Stimulated activated CD8-positive, alpha-beta memory T cell treated with anti-CD3 and anti-CD28 coated beads, Interleukin-7, amount 100 ng/mL, for 4 hours (primary cell): ENCODE results near the gene HOXA11.

Experiments
- DNase-seq, 2 donors: peaks; one replicate each; pipeline ENCODE4 v3.0.0-alpha.2; 2020; ENCODE audit warnings: low read depth in 2 of 2

Gene HOXA11

DNA sequence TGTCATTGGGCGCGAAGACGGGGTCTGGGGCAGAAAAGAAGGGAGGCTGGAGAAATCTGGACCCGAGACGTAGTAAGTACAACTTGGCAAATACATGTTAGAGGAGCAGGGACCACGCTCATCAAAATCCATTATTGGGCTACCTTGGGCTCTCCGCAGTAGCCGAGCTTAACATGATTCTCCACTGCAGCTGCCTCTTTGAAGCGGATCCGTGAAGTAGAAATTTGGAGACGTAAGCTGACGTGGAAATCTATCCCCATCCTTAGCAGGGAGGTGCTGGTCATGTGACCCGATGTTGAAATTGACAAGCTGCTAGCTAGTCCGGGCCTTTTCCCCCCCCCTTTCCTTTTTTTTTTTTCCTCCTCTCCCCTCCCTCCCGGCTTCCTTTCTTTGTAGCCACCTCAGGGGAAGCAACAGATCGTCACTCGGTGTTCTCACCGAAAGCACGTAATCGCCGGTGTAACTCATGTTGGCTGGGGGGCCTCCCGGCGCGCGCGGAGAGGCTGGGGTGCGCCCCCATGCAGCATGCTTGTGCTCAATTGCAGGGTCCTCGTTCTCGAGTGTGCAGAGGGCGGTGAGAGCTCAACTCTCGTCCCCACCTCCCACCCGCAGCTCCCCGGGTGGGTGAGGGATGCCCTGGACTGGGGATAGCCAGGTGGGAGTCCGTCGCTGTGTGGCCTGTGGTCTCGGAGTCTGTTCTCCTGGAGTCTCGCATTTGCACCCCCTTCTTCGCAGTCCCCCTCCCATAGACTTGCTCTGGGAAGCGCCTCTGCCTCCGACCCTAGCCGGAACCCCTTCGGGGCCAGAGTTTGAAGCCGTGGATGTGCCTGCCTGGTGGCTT, at the start of gene HOXA11:
HOXA11 (minus strand) TSS at position 220 of the 841 bp plus-strand sequence; CDS start at position 132, 88 bp downstream.
- DNase-seq = no peak

DNA sequence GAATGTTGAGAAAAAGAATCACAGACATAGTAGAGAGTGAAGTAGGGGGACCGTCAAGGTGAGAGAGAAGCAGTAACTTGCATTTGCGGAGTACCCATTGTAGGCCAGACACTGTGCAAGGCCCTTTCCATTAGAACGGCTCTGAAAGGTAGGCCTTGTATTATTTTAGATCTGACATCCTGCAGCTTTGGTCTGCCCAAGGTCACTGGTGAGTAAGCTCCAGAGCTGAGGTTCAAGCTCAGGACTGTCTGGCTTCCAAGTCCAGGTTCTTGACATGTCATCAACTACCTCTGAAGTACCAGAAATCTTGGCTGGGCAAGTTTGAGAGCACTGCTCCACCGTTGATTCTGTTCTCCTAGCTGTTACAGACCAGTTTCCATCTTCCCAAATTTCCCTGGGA, 44.4 kb upstream of the HOXA11 start:
- DNase-seq = no peak

DNA sequence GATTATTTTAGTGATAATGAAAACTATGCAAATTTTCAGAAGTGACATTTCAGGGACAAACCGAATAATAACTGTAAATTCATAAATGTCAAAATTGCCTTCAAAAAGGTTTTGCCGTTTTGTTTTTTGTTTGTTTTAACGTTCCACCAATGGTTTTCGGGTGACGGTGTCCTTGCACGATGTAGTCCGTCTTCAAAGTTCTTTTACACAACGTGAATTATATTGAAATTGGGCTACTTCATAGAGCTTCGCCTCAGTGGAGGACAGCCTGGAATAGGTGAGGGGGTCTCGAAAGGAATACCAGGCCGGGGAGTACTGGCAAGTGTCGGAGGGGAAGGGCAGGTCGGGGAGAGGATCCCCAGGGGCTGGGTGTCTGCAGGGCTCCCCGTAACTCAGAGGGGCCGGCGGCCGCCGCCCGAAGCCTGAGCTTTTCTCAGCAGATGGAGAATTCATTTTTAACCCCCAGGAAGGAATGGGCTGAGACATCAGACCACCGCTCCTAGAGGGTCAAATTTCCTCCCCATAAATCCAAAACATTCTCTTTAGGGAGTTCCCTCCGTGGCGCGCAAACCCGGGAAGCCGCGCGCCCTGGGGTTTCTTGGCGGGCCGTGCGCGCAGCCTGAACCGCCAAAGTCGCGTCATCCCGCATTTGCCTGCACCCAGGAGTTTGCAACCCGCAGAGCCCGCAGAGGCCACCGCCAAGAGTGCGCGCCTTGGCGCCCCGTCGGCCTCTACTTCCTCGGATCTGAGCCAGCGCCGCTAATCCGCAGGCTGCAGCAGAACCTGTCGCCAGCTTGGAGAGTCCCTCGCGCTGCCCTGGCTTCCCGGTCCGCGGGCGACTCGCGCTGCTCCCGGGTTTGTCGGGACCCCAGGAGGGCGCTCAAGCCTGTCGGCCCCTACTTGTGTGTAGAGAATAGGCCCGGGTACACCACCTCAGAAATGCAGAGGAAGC, 40.2 kb upstream of the HOXA11 start:
- DNase-seq = no peak

DNA sequence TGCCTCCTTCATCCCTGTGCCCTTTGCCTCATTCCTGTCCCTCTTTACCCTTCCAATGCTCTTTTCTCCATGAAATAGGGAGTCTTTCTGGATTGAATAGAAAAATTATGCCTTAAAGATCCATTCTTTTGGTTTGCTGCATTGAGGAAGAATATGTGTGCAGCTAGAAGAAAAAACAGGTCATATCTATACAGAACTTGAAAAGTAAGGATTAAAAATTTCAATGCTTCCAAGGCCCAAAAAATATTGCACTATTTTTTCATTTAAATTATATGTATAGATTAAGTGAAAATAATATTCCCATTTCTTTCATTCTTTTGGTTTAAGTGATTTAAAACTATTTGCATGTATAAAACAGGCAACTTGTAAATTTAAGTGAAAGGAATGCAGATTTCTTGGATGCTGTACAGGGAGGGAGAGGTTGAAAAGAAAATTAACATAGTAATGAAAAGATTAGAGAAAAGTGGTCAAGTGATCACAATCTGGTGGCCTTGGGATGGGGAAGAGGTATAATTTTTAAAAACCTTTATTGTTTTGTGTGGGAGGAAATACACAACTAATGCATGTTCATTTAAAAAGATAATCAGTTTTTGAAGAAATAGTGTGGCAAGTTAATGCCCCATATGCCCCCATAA, 39.0 kb upstream of the HOXA11 start:
- no peak for DNase-seq

DNA sequence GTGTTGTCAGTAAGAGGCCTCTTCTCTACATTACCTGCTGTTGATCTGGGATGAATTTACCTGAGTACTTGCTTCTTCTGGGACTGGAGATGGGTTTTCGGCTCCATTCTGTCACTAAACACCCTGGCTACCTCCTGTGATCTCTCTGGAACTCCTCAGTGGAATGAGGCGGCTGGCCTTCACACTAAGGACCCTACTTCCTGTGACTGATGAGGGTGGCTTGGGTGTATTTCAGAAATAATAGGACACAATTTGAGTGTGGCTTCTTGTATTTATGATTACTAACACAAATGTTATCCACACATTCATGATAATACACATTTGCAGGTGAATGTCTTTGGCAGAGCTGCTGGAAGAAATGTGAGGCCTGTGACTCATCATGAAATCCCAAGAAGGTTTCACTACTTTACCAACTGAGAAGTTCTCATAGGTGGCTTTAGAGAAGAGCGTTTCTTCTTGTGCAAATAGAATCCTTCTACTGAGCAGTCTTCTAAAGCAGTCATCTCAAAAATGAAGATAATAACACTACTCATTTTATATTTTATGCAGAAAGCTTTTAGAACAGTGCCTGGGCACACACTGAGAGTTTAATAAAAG, 36.3 kb upstream of the HOXA11 start:
- DNase-seq = no peak

DNA sequence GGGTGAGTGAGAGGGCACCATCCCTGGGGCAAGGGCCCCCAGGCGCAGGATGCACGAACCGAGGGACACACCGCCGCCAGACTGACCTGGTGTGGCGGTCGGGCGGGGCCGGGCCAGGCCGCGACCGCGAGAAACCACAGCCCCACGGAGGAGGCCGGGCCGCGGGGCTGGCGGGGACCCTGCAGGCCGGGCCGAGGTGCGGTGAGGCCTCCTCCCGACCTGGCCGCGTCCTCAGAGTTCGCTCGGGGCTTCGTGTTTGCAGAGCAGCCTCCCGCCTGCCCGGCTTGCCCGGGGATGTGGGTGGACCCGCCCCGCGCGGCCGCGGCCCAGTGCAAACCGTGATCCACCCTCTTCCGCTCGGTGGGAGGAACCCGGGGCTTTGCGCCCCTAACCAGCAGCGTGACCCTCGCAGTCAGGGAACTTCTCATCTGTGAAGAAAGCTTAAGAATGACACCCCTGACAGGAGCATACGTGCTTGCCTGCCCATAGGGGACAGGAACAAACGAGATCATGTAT, 35.5 kb upstream of the HOXA11 start:
- no peak for DNase-seq

DNA sequence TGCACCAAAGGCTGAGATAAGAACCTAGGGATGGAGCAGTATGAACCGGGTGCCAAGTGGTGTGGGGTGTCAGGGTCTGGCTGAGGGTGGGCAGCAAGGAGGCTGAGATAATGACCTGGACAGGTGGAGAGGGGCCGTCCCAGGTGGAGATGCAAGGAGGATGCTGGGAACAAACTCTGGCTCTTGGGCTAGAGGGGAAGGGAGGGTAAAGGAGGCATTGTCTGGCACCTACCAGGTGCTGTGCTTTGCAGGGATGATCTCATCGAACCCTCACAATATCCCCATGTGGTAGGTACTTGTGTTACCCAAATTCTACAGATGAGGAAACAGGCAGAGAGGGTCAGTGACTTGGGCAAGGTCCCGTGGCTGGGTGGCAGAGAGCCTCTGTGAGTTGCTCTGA, 34.8 kb upstream of the HOXA11 start:
- no peak for DNase-seq

DNA sequence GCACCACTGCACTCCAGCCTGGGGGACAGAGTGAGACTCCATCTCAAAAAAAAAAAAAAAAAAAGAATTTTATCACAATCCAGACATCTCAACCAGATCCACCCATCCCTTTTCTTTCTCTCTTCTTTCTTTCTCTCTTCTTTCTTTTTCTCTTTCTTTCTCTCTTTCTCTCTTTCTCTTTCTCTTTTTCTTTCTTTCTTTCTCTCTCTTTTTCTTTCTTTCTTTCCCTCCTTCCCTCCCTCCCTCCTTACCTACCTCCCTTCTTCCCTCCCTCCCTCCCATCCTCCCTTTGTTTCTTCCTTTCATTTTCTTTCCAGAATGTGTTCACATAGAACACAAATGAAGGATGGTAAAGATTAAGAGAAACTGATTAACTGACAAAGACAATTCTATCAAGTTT, 32.9 kb upstream of the HOXA11 start:
- DNase-seq = no peak

DNA sequence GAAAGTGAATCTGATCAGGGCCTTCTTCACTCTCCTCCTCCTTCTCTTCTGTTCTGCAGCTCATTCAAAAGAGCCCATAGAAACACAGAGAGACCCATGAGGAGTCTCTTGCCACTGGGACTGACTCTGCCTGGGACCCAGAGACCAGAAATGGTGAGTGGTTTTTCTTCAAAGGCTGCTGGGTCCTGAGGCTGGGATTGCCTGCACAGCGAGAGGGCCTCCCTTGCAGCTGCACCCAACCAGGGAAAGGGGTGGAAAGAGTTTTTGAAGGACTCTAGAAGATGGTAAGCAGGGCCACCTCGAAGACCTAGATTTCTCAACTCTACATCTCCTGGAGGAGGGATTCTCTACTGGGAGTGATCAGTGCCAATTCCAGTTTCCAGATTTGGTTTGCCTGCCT, 30.3 kb upstream of the HOXA11 start:
- DNase-seq = no peak

DNA sequence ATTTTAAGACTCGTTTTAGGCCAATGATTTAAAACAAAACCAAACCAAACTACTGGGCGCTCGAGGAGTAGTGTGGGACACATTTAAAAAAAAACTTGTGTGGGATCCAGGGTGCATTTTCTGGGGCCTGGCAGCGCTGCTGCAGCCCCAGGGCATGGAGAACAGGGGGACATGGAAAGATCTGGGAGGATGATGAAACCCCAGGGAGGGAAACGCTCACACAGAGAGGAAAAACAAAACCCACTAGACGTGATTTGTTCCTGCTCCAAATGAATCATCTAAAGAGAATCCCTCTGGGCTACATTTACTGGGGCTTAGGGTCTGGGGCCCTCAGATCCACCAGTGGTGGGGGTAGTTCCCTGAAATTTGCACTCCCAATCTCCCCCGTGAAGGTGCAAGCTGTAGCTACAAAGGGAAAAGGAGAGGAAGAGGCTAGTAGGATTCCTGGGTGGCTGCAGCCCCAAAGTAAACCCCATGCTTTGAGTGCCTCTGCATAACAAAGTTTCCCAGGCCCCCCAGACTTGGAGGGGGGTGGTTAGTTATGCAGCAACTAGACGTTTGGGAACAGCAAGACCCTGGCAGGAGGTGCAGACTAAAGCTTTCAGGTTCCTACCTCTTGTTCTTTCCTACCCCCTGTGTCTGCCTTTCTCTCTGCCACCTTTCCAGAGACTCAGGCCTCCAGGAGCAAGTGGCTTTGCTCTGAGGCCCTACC, 29.4 kb upstream of the HOXA11 start:
- DNase-seq = no peak

DNA sequence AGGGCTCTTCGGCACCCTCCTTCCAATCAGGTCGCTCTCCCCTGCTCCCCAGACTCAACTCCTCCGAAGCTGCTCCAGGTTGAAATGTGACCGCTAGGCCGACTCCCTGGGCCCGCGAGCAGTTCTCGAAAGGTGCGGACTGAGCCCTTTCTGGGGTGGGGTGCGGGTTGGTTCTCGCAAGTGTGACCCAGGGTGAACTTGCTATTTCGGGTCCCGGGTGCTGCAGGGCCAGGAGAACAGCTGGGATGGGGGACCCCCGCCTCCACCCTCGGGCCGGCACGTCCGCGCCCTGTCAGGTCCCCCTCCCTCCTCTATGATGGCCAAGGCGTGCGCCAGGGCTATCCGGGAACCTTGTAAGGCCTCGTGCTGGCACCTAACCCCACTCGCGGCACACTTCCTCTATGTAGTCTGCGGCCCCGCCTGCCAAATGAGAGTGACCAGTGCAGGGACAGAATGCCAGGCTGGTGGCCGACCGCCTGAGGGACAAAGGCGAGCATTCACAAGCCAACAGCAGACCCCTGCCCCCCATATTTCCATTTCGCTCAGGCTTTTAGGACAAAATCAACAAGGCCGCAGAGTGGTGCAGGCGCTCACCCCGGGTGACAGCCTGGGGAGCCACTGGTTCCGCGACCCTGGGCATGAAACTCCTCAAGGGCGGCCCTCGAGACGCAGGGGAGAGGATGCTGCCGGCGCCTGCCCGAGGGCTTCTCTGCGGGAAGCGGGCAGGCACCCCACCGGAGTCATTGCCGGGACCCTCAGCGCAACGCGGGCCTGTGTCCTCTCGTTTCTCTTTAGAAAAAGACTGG, 28.6 kb upstream of the HOXA11 start:
- no peak for DNase-seq

DNA sequence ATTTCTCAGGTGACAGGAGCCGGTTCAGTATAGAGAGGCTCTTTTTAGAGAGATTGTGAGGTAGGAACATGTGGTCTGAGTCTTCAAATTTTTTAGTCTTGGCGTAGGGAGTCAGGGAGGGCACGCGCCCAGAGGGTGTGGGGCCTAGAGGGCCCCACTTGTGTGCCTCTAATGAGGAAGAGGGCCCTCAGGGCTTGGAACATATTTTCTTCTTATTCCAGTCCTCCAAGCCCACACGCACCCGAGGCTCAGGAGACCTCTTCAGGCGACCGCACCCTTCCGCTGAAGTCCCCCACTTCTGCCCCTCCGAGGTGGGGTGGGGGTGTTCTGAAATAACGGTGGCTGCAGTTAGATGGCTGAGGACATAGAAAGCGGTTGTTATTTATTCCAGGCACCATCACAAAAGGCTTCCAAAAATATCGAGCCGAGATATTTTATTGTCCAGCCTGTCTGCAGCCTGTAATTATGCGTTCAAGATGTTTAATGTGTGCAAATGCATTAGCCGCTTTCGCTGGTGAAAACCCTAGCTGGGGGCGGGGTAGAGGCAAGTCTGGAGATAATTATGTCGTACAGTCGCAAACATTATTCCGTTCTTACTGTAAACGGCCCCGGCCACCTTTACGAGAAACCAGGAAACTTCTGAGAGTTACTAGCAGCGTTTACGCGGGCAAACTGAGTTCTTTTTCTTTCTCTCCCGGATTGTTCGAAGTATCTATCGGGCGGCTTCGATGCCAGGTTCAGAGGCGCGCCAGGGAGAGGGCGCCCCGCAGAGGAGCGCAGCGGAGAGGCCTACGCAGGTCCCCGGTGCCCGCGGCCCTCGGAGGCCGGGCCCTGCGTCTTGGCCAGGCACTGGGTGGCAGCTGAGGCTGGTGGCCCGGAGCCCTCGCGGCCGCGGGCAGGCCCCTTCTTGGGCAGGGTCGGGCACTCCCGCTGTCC, 27.7 kb upstream of the HOXA11 start:
- no peak for DNase-seq

DNA sequence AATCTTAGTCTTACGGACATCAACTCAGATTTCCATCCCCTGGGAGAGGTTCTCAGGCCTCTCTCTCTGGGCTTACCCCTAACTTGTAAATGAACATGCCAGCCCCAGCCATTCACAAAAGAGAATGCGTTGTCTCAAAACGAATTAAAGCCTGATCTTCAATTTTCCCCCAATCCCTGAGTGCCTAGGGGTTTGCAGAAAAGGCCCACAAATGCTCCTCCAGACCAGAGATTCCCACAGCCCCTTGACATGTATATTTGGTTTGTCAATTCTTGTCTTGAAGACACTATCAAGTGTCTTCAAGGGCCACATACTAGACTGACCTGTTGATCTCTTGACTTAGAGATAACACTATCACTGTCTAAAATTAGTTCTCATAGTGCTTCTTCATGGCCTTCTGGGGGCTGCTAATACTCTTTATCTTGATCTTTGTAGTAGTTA, 26.8 kb upstream of the HOXA11 start:
- DNase-seq = no peak

DNA sequence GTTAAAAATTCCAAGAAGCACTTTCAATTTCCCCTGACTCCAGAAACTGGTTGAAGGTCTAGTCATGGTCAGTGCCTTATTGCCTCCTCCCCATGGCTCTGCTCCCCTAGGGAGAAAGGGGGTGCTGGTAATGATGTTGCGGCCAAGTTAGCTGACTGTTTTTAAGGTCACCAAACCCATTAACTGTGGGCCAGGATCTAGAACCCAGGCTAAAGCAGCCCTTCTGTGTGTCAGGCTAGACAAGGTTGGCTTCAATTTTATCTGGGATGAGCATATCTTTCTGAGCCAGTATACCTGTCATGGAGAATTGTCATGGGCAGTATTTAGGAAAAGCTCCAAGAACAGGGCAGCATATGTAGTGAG, 26.0 kb upstream of the HOXA11 start:
- no peak for DNase-seq

DNA sequence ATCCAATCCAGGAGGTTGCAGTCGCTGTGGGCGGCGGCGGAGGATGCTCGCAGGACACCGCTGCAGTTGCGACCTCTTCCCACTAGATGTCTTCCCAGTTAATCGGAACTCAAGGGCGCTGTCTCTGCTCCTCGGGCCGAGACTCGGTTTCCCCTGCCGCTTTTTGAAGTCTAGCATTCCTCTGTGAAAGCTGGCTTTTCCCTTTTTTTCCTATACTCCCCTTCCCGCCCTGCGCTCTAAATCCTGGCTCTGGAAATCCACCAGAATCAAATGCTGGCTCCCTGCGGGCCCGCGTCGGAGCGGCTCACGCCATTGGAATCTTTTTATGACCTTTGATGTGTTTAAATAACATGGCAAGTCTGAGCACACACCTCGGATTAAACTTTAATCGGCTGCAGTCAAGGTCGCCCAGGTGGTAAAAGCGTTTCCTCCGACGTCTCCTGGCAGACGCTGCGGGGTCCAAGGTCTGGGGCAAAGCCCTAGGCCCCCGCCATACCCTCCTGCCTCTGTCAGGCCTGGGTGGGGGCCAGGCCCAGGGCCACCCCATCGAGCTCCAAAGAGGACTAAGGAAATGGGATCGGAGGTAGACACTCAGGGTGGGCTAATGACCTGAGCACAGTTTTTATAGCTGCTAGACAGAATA, 25.5 kb upstream of the HOXA11 start:
- DNase-seq = no peak

DNA sequence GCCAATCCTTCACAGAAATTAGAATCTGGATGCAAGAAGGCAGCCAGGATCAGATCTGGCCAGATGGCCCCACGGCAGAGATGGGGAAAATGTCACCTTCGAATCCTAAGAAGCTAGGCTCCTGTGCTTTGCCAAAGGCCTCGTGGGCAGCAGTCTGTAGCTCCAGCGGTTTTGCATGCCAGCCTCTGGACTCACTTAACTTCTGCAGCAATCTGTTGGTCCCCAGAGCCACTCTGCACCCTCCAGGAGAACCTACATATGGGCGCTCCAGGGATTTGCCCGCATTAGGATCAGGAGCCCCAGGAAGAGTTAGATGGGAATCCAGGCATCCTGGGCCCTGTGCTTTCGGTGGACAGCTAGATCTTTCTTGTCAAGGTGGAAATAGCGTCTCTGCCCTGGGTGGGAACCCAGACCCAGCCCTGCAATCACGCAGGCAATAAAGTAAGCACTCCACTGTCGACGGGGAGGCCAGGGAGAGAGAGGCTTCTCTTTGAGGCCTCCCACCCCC, 25.0 kb upstream of the HOXA11 start:
- DNase-seq = no peak

DNA sequence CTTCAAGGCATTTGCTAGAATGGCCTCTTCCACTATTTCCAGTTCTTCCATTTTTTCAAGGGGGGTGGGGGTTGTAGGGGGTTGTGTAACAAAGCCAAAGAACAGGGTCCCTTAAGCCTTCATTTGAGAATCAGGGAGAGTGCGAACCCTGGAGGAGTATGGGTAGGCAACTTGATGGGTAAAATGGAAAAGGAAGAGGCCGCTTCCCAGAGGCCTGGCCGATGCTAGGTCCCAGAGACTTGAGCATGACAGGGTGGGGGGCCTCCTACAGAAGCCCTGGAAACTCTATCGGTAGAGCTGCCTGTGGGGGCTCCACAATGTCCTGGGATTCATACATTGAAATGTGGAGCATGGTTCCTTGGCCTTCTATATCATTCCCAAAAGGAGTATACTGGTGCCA, 24.0 kb upstream of the HOXA11 start:
- no peak for DNase-seq

DNA sequence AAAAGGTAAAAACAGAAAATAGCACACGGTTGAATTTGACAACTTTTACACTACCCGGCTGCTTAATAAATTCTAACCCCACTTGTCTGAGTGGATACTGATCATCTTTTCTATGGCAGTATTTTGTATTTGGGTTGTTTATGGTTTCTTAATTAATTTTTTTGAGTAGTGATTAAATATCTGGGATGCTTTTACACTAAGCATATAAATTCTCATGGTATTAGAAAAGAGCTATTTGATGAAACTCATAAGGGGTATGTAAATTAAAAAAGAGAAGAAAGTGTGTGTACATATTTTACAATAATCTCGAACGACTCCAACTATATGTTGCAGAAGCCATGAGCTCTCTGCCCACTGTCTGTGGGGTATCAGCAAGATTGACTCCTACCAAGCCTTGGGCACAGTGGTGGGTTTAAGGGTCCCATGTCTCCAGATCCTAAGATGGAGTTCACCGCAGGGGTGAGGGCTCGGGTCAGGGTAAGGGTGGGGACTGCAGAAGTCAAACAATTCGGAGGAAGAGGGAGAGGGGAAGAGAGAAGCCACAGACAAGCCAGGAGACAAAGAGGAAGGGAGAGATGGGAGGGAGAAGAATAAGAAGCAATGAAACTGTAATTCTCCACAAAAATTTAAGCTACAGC, 22.4 kb upstream of the HOXA11 start:
- no peak for DNase-seq
